Vagina (tissue), 2 donors: ENCODE results near the gene FBXL7. TPM values are rescaled to one million over a fixed set of nuclear protein-coding genes. Genes with fewer than 3 reads are reported as not detected.

Source experiments
- DNase-seq, 2 donors: peaks; one replicate each; pipeline ENCODE4 v3.0.0-alpha.2; 2017; ENCODE audit errors: extremely low spot score in 2 of 2
- H3K27ac ChIP-seq: fragments of 200-600 bp; sonication (generic); one replicate; pipeline ENCODE4 v1.5.1; 2019
- H3K27me3 ChIP-seq: fragments of 200-600 bp; sonication (generic); one replicate; pipeline ENCODE4 v1.5.1; 2019
- H3K36me3 ChIP-seq, 2 donors: fragments of 200-600 bp; sonication (generic); one replicate each; pipeline ENCODE4 v1.5.1; 2017 to 2019
- H3K4me1 ChIP-seq: fragments of 200-600 bp; sonication (generic); one replicate; pipeline ENCODE4 v1.5.1; 2019
- H3K4me3 ChIP-seq, 2 donors: fragments of 200-600 bp; sonication (generic); 1 replicate in 1 of 2; 2 replicates in 1 of 2; pipeline ENCODE4 v1.5.1; 2016 to 2019
- H3K9me3 ChIP-seq: fragments of 200-600 bp; sonication (generic); one replicate; pipeline ENCODE4 v1.5.1; 2019
- CTCF ChIP-seq, 3 experiments: fragments of 450-650 bp in 2 of 3; fragments of 200-600 bp in 1 of 3; sonication (generic) in 1 of 3; IDR thresholded peaks; one replicate each; pipeline ENCODE4 v1.5.1; 2017 to 2019; ENCODE audit warnings: antibody characterized with exemption in 3 of 3, mild to moderate bottlenecking in 2 of 3, moderate library complexity in 2 of 3
- POLR2A ChIP-seq, 2 donors: fragments of 450-650 bp; IDR thresholded peaks; one replicate each; pipeline ENCODE4 v1.6.1; 2017; ENCODE audit warnings: antibody characterized with exemption in 2 of 2, mild to moderate bottlenecking in 2 of 2, moderate library complexity in 2 of 2
- POLR2AphosphoS5 ChIP-seq, 2 donors: sonication (generic); formaldehyde crosslinking; IDR thresholded peaks; one replicate each; pipeline ENCODE4 v1.9.0; 2017; ENCODE audit warnings: antibody characterized with exemption in 2 of 2, mild to moderate bottlenecking in 2 of 2, low read depth in 1 of 2; ENCODE audit not compliant: insufficient read depth in 1 of 2
- intact Hi-C: fragments of 100-400 bp; cut with DNase I; formaldehyde crosslinking; loops from one replicate; pipeline ENCODE4 v1.15.1; 2023
- total RNA-seq: library from RNA; depleted of rRNA; stranded (reverse); fragments of >200 nt; gene quantifications from one replicate; pipeline ENCODE4 v1.2.3, GENCODE V29; 2016

Gene FBXL7
- total RNA-seq, 1 donor from 2014 or later: 21.1 TPM

- H3K36me3 ChIP-seq: no peaks in the 10 kb centered on the region
- no peak for TF ChIP-seq POLR2A (IDR thresholded peaks at IDR 0.05)
- no peak for TF ChIP-seq CTCF (IDR thresholded peaks at IDR 0.05)
- TF ChIP-seq POLR2AphosphoS5 (IDR thresholded peaks at IDR 0.05; ENCODE audit: insufficient read depth in 1 of 2, low read depth in 1 of 2): no peak
- no peak overlapping the region for H3K4me3 ChIP-seq
- H3K9me3 ChIP-seq: no peaks in the 10 kb centered on the region
- no peak for DNase-seq
- no peaks in the 10 kb centered on the region for H3K27me3 ChIP-seq
- intact Hi-C loops: no loop called here
- H3K27ac ChIP-seq: no peak overlapping the region
- H3K4me1 ChIP-seq: peaks cover 4% of the 10 kb centered on the region
Observed at GRCh38 chr5:15786884-15787283, 286.9 kb downstream of the FBXL7 start.

GRCh38 chr5:15787681-15788080 is 287.7 kb downstream of the FBXL7 start:
- peaks cover 4% of the 10 kb centered on the region for H3K4me1 ChIP-seq
- H3K9me3 ChIP-seq: no peaks in the 10 kb centered on the region
- no peak for DNase-seq
- TF ChIP-seq POLR2A (IDR thresholded peaks at IDR 0.05) (no peak), POLR2AphosphoS5 (IDR thresholded peaks at IDR 0.05; ENCODE audit: insufficient read depth in 1 of 2, low read depth in 1 of 2) (no peak), CTCF (IDR thresholded peaks at IDR 0.05) (no peak)
- H3K27me3 ChIP-seq: no peaks in the 10 kb centered on the region
- no peak overlapping the region for H3K27ac ChIP-seq
- H3K36me3 ChIP-seq: no peaks in the 10 kb centered on the region
- H3K4me3 ChIP-seq: no peak overlapping the region
- intact Hi-C loops: no loop called here

GRCh38 chr5:15789642-15790041 is 289.7 kb downstream of the FBXL7 start:
- Histone ChIP-seq H3K27ac (no peak overlapping the region), H3K4me1 (peaks cover 15% of the 10 kb centered on the region), H3K36me3 (no peaks in the 10 kb centered on the region), H3K9me3 (no peaks in the 10 kb centered on the region), H3K27me3 (no peaks in the 10 kb centered on the region), H3K4me3 (no peak overlapping the region)
- TF ChIP-seq POLR2A (IDR thresholded peaks at IDR 0.05) (no peak), POLR2AphosphoS5 (IDR thresholded peaks at IDR 0.05; ENCODE audit: insufficient read depth in 1 of 2, low read depth in 1 of 2) (no peak), CTCF (IDR thresholded peaks at IDR 0.05) (no peak)
- intact Hi-C loops: no loop called here
- DNase-seq: no peak

GRCh38 chr5:15790446-15791018 is 290.6 kb downstream of the FBXL7 start:
- H3K36me3 ChIP-seq: no peaks in the 10 kb centered on the region
- intact Hi-C loops: no loop called here
- H3K27ac ChIP-seq: no peak overlapping the region
- no peaks in the 10 kb centered on the region for H3K9me3 ChIP-seq
- H3K27me3 ChIP-seq: no peaks in the 10 kb centered on the region
- TF ChIP-seq POLR2AphosphoS5 (IDR thresholded peaks at IDR 0.05; ENCODE audit: insufficient read depth in 1 of 2, low read depth in 1 of 2) (no peak), POLR2A (IDR thresholded peaks at IDR 0.05) (no peak), CTCF (IDR thresholded peaks at IDR 0.05) (no peak)
- H3K4me3 ChIP-seq: no peak overlapping the region
- H3K4me1 ChIP-seq: peaks cover 22% of the 10 kb centered on the region
- DNase-seq: no peak

- Histone ChIP-seq H3K4me1 (peaks cover 25% of the 10 kb centered on the region), H3K27ac (no peak overlapping the region), H3K27me3 (no peaks in the 10 kb centered on the region), H3K36me3 (no peaks in the 10 kb centered on the region), H3K4me3 (no peak overlapping the region), H3K9me3 (no peaks in the 10 kb centered on the region)
- intact Hi-C loops: no loop called here
- DNase-seq: no peak
- TF ChIP-seq POLR2AphosphoS5 (IDR thresholded peaks at IDR 0.05; ENCODE audit: insufficient read depth in 1 of 2, low read depth in 1 of 2) (no peak), POLR2A (IDR thresholded peaks at IDR 0.05) (no peak), CTCF (IDR thresholded peaks at IDR 0.05) (no peak)
Observed at GRCh38 chr5:15791274-15791673, 291.3 kb downstream of the FBXL7 start.
